ENCODE data around the gene CDK11A.
A peak's percentile ranks its signal among the peaks of the same experiment; 100 is the strongest.

The CDK11A gene

GRCh38 chr1:1662392-1662791 lies 61.8 kb downstream of the CDK11A start:
- peak; percentile 51 for DNase-seq (ENCODE audit: low read depth)

GRCh38 chr1:1658583-1659549 lies 65.3 kb downstream of the CDK11A start, which contains the start of gene CDK11B:
Gene CDK11B, minus strand, starts transcription at chr1:1659004. Its CDS starts 1,519 bp downstream, at chr1:1657485.
- DNase-seq (ENCODE audit: low read depth), result peak; percentile 87
